Hepatocyte (in vitro differentiated cells): ENCODE measurements around the gene TREML2.

ENCODE experiments used
- CTCF ChIP-seq: fragments of 200-600 bp; sonication (generic); IDR thresholded peaks from 2 replicates; pipeline ENCODE4 v1.5.1; 2016; ENCODE audit warnings: antibody characterized with exemption, mild to moderate bottlenecking; ENCODE audit not compliant: poor library complexity
- EZH2 ChIP-seq: fragments of 200-600 bp; sonication (generic); IDR thresholded peaks from 2 replicates; pipeline ENCODE4 v1.6.1; 2016; ENCODE audit warnings: antibody characterized with exemption, mild to moderate bottlenecking, borderline replicate concordance

GRCh38 chr6:41200296-41200900 is 551 bp downstream of the TREML2 start:
- TF ChIP-seq CTCF: no peak
- no peak for TF ChIP-seq EZH2
